PC-3 (cell line): Measurements from ENCODE around the gene BICRAL.
"Not testable (repeated sequence)": the region's sequence is repeated elsewhere in the genome, so short reads cannot be mapped to it uniquely, and the experiment has no call there.

Experiments used
- EZH2phosphoT487 ChIP-seq: fragments of 300-600 bp; sonication (generic); IDR thresholded peaks from 2 replicates; pipeline ENCODE4 v1.6.1; 2018; ENCODE audit warnings: mild to moderate bottlenecking, antibody characterized with exemption, low read length, borderline replicate concordance
- TF ChIP-seq, protein P1 (sequence below): fragments of 300-600 bp; sonication (generic); conservative IDR thresholded peaks from 2 replicates; pipeline ENCODE4 v1.5.1; 2017; ENCODE audit warnings: antibody characterized with exemption, low read depth, mild to moderate bottlenecking, low read length

DNA sequence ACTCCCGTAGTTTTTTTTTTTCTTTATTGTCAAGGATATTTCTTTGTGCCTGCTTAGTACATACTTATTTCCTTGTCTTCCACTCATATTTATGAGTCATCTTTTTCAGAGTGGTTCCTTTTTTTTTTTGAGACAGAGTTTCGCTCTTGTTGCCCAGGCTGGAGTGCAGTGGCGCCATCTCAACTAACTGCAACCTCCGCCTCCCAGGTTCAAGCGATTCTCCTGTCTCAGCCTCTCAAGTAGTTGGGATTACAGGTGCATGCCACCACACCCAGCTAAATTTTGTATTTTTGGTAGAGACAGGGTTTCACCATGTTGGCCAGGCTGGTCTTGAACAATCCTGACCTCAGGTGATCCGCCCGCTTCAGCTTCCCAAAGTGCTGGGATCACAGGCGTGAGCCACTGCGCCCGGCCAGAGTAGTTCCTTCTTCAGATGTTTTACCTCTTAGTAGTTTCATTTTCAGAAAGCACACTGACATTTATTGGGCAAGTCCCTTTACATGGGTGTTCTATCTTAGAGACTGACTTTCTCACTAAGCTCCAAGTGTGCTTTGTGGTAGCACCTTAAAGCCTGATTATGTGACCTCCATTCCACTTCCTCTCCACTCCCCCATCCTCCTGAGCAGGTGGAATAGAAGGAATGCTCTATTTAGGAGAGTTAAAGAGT is 6.9 kb upstream of the BICRAL start:
- TF ChIP-seq, protein P1, sequence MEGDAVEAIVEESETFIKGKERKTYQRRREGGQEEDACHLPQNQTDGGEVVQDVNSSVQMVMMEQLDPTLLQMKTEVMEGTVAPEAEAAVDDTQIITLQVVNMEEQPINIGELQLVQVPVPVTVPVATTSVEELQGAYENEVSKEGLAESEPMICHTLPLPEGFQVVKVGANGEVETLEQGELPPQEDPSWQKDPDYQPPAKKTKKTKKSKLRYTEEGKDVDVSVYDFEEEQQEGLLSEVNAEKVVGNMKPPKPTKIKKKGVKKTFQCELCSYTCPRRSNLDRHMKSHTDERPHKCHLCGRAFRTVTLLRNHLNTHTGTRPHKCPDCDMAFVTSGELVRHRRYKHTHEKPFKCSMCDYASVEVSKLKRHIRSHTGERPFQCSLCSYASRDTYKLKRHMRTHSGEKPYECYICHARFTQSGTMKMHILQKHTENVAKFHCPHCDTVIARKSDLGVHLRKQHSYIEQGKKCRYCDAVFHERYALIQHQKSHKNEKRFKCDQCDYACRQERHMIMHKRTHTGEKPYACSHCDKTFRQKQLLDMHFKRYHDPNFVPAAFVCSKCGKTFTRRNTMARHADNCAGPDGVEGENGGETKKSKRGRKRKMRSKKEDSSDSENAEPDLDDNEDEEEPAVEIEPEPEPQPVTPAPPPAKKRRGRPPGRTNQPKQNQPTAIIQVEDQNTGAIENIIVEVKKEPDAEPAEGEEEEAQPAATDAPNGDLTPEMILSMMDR: not testable (repeated sequence)
- not testable (repeated sequence) for TF ChIP-seq EZH2phosphoT487
